Adrenal gland (tissue), 12 donors: ENCODE results near the gene LDHAL6A. TPM values are rescaled to one million over a fixed set of nuclear protein-coding genes. Genes with fewer than 3 reads are reported as not detected.

Experiments used
- DNase-seq, 7 donors: peaks; one replicate each; pipeline ENCODE4 v3.0.0-alpha.2; 2019 to 2020
- H3K27ac ChIP-seq, 5 donors: fragments of 200-600 bp; sonication (generic) in 4 of 5; 1 replicate in 3 of 5; 2 replicates in 2 of 5; pipeline versions ENCODE4 v1.5.1 to v1.8.0; 2016 to 2020; ENCODE audit warnings: mild to moderate bottlenecking in 1 of 5
- H3K27me3 ChIP-seq: fragments of 200-600 bp; 2 replicates; pipeline ENCODE4 v1.8.0; 2021
- H3K36me3 ChIP-seq, 2 donors: fragments of 200-600 bp; replicated peaks in 1 of 2; 1 replicate in 1 of 2; 2 replicates in 1 of 2; pipeline versions ENCODE4 v1.5.1 to v1.8.0; 2018 to 2022
- H3K4me1 ChIP-seq, 2 donors: fragments of 200-600 bp; replicated peaks in 1 of 2; 1 replicate in 1 of 2; 2 replicates in 1 of 2; pipeline versions ENCODE4 v1.5.1 to v1.8.0; 2018 to 2021
- H3K4me3 ChIP-seq, 4 donors: fragments of 200-600 bp; sonication (generic) in 3 of 4; one replicate each; pipeline ENCODE4 v1.5.1; 2016 to 2018
- H3K9me3 ChIP-seq, 3 donors: fragments of 200-600 bp; sonication (generic) in 1 of 3; replicated peaks in 1 of 3; 1 replicate in 2 of 3; 2 replicates in 1 of 3; pipeline versions ENCODE4 v1.5.1 to v1.8.0; 2016 to 2021
- POLR2A ChIP-seq, 2 donors: fragments of 450-650 bp; IDR thresholded peaks; one replicate each; pipeline ENCODE4 v1.6.1; 2017; ENCODE audit warnings: antibody characterized with exemption in 2 of 2, mild to moderate bottlenecking in 2 of 2, moderate library complexity in 1 of 2
- WGBS, 4 donors: extraction: QIAGEN DNeasy Blood & Tissue Kit in 2 of 4; methylation state at CpG; one replicate each; pipeline versions ENCODE4 v1.1.5 to v1.1.7; 2013 to 2017; 5-methylcytosine and 5-hydroxymethylcytosine counted together
- intact Hi-C, 2 donors: fragments of 100-400 bp; cut with DNase I; formaldehyde crosslinking; loops; one replicate each; pipeline versions ENCODE4 v1.14.1 to v1.15.0; 2022 to 2023
- polyA plus RNA-seq, 3 donors: library from polyadenylated mRNA; stranded (reverse); fragments of 200-250 nt in 2 of 3; fragments of 350-450 nt in 1 of 3; fragmentation: Illumina TruSeq in 1 of 3; extraction: RNeasy Lipid Tissue Mini Kit (QIAGEN cat#74804) in 1 of 3; gene quantifications; one replicate each; pipeline ENCODE4 v1.2.3, GENCODE V29; 2013 to 2014
- total RNA-seq, 9 donors: library from RNA; depleted of rRNA in 4 of 9; stranded (reverse); fragments of >200 nt in 4 of 9; fragments of 120-200 nt in 1 of 9; fragmentation: NEBNext Ultra II Directional in 1 of 9; extraction: Animal tissue kit (Norgen Biotek cat#: 25700) in 1 of 9; gene quantifications; one replicate each; pipeline versions ENCODE4 v1.1.0 to v1.2.4, GENCODE V29; 2013 to 2023
- TF ChIP-seq, protein P1 (sequence below), 6 experiments: fragments of 450-650 bp in 4 of 6; fragments of 200-600 bp in 2 of 6; sonication (generic) in 1 of 6; IDR thresholded peaks; 1 replicate in 5 of 6; 2 replicates in 1 of 6; pipeline versions ENCODE4 v1.5.1 to v1.8.0; 2016 to 2021; ENCODE audit warnings: antibody characterized with exemption in 6 of 6, mild to moderate bottlenecking in 2 of 6, moderate library complexity in 1 of 6
- donor health status: healthy with polysubstance abuse.
- donor health status: Bipolar disorder and iron deficiency.
- donor health status: DM: yes; HTN: yes; CAD: no.
- donor health status: DM: no; HTN: no; CAD: no.
- donor health status: DM: no; HTN: no; CAD: no.
- donor health status: DM: yes; HTN: yes; CAD: no.

The LDHAL6A gene
- total and polyA plus RNA-seq, 12 donors: 0.08 to 1.4 (median 0.13) TPM; not detected in 9

GRCh38 chr11:18479063-18479462 is 23.4 kb downstream of the LDHAL6A start:
- Histone ChIP-seq H3K9me3 (no peaks in the 10 kb centered on the region), H3K4me3 (no peak overlapping the region), H3K4me1 (no peaks in the 10 kb centered on the region), H3K27ac (no peak overlapping the region), H3K27me3 (no peaks in the 10 kb centered on the region), H3K36me3 (peaks cover 0 to 63% of the 10 kb centered on the region in 2 donors)
- intact Hi-C loops: no loop called here
- 86 to 99% (median 96%) methylated on average over 4 of the region's 4 CpGs for WGBS, 4 donors
- no peak for DNase-seq
- TF ChIP-seq, protein P1, sequence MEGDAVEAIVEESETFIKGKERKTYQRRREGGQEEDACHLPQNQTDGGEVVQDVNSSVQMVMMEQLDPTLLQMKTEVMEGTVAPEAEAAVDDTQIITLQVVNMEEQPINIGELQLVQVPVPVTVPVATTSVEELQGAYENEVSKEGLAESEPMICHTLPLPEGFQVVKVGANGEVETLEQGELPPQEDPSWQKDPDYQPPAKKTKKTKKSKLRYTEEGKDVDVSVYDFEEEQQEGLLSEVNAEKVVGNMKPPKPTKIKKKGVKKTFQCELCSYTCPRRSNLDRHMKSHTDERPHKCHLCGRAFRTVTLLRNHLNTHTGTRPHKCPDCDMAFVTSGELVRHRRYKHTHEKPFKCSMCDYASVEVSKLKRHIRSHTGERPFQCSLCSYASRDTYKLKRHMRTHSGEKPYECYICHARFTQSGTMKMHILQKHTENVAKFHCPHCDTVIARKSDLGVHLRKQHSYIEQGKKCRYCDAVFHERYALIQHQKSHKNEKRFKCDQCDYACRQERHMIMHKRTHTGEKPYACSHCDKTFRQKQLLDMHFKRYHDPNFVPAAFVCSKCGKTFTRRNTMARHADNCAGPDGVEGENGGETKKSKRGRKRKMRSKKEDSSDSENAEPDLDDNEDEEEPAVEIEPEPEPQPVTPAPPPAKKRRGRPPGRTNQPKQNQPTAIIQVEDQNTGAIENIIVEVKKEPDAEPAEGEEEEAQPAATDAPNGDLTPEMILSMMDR (IDR thresholded peaks at IDR 0.05): no peak
- TF ChIP-seq POLR2A (IDR thresholded peaks at IDR 0.05): no peak

GRCh38 chr11:18485913-18486528 is 30.4 kb downstream of the LDHAL6A start:
- intact Hi-C loops: loop anchor here in 1 of 2 donors (10.0 kb wide), 1 partner anchor 59 kb away; no protein-coding TSS in a partner anchor
- 96 to 99% (median 98%) methylated on average over 8 of the region's 8 CpGs for WGBS, 4 donors

GRCh38 chr11:18490319-18490718 is 34.7 kb downstream of the LDHAL6A start:
- H3K27me3 ChIP-seq: no peaks in the 10 kb centered on the region
- H3K36me3 ChIP-seq: peaks cover 0 to 10% of the 10 kb centered on the region in 2 donors
- TF ChIP-seq, protein P1 (IDR thresholded peaks at IDR 0.05): no peak
- no peak for TF ChIP-seq POLR2A (IDR thresholded peaks at IDR 0.05)
- H3K4me3 ChIP-seq: no peak overlapping the region
- H3K4me1 ChIP-seq: peaks cover 0 to 12% of the 10 kb centered on the region in 2 donors
- intact Hi-C loops: no loop called here
- DNase-seq: no peak
- WGBS, 4 donors: 83 to 93% (median 86%) methylated on average over 1 of the region's 1 CpG
- no peak overlapping the region for H3K27ac ChIP-seq
- no peaks in the 10 kb centered on the region for H3K9me3 ChIP-seq

More at GRCh38 chr11:18485913-18486528, 30.4 kb downstream of the LDHAL6A start:
- DNase-seq: no peak
- H3K36me3 ChIP-seq: peaks cover 0 to 47% of the 10 kb centered on the region in 2 donors
- H3K27ac ChIP-seq: no peak overlapping the region
- no peaks in the 10 kb centered on the region for H3K27me3 ChIP-seq
- no peak for TF ChIP-seq POLR2A (IDR thresholded peaks at IDR 0.05)
- TF ChIP-seq, protein P1 (IDR thresholded peaks at IDR 0.05): no peak
- H3K9me3 ChIP-seq: no peaks in the 10 kb centered on the region
- no peaks in the 10 kb centered on the region for H3K4me1 ChIP-seq
- H3K4me3 ChIP-seq: no peak overlapping the region

DNA sequence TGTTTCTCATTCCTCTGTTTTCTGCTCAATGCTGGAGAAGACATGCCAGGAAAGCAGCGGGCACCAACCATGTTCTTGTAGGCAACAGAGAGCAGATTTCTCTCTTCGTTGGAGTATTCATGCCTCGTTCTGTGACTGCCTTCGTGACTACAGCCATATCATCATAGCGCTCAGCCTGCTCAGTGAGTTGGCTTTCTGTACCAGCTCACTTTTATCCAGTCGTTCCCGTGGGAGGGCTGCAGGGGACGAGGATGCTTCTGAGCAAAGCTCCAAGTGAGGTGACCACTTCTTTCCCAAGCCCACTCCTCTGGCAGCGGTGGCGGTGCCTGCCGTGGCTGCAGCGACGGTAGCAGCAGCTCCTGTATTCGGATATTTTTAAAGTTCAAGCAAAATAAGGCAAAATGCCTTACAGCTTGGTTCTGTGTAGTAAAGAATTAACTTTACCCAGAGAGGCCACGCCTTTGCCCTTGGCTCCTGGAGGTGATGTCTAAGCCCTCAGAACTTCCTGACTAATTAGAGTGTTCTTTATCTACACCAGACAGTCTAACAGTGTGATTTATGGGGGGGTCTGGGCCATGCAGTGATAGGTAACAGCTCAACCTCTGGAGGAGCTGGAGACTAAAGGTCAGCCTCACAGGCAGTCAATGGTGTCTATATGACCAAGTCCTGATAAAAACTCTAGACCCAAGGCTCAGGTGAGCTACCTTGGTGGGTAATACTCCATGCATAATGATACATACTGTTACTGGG is 35.3 kb downstream of the LDHAL6A start:
- Histone ChIP-seq H3K27ac (no peak overlapping the region), H3K27me3 (no peaks in the 10 kb centered on the region), H3K36me3 (peaks cover 0 to 10% of the 10 kb centered on the region in 2 donors), H3K9me3 (no peaks in the 10 kb centered on the region), H3K4me1 (peaks cover 0 to 12% of the 10 kb centered on the region in 2 donors), H3K4me3 (no peak overlapping the region)
- no peak for DNase-seq
- intact Hi-C loops: no loop called here
- WGBS, 4 donors: 93 to 96% (median 94%) methylated on average over 15 of the region's 15 CpGs
- TF ChIP-seq POLR2A (IDR thresholded peaks at IDR 0.05): no peak
- TF ChIP-seq, protein P1 (IDR thresholded peaks at IDR 0.05): no peak
